ENCODE results near the gene PSMB11. TPM values are rescaled to one million over a fixed set of nuclear protein-coding genes. Genes with fewer than 3 reads are reported as not detected.
A peak's percentile ranks its signal among the peaks of the same experiment; 100 is the strongest.

Gene PSMB11
- total RNA-seq, 1 experiment from 2014 or later = not detected

GRCh38 chr14:23025151-23025814 lies 16.7 kb upstream of the PSMB11 start:
- H3K4me2 ChIP-seq (ENCODE audit: low read length) = no peak overlapping the region; the same call in 1 of the 2 replicates
- no peak overlapping the region for H3K4me3 ChIP-seq (replicated peaks in 1 of 2; ENCODE audit: low read depth in 1 of 2, low read length in 2 of 2)
- CTCF ChIA-PET = no interaction called here
- H3K4me1 ChIP-seq (ENCODE audit: control insufficient read depth in 1 of 2, insufficient read depth in 2 of 2, low read length in 2 of 2) = peaks cover 6 to 16% of the 10 kb centered on the region in 2 experiments; a peak in 3 of 4 replicates
- H3K27me3 ChIP-seq (ENCODE audit: insufficient read depth, low read length) = no peaks in the 10 kb centered on the region
- H3K79me2 ChIP-seq (ENCODE audit: insufficient read depth, low read length) = peaks cover 16% of the 10 kb centered on the region
- peaks cover 13 to 24% of the 10 kb centered on the region in 2 experiments for H3K36me3 ChIP-seq (ENCODE audit: control insufficient read depth in 1 of 2, insufficient read depth in 2 of 2, low read length in 2 of 2)
- TF ChIP-seq EZH2phosphoT487 (IDR thresholded peaks at IDR 0.05; ENCODE audit: borderline replicate concordance) = no peak
- no peak for TF ChIP-seq POLR2A (IDR thresholded peaks at IDR 0.05; ENCODE audit: borderline replicate concordance, extremely low read depth, insufficient read depth, insufficient read length)
- TF ChIP-seq CEBPB (IDR thresholded peaks at IDR 0.05; ENCODE audit: low read depth) = no peak
- TF ChIP-seq POLR2AphosphoS5 (IDR thresholded peaks at IDR 0.05; ENCODE audit: low read depth, low read length) = no peak
- no peak for TF ChIP-seq ZFX (IDR thresholded peaks at IDR 0.05)
- no peak for TF ChIP-seq ELF1 (IDR thresholded peaks at IDR 0.05; ENCODE audit: borderline replicate concordance, low read depth)
- TF ChIP-seq CBX3 (IDR thresholded peaks at IDR 0.05; ENCODE audit: low read depth) = no peak
- no peak for TF ChIP-seq EGR1 (IDR thresholded peaks at IDR 0.05; ENCODE audit: low read depth)
- no peak for TF ChIP-seq MAX (IDR thresholded peaks at IDR 0.05)
- no peak for TF ChIP-seq FOSL1 (IDR thresholded peaks at IDR 0.05; ENCODE audit: low read depth)
- no peak for TF ChIP-seq SP1 (IDR thresholded peaks at IDR 0.05; ENCODE audit: low read depth)
- TF ChIP-seq RAD21 (IDR thresholded peaks at IDR 0.05; ENCODE audit: low read depth) = no peak
- no peak for TF ChIP-seq EZH2 (IDR thresholded peaks at IDR 0.05)
- no peak for TF ChIP-seq CTCF (IDR thresholded peaks at IDR 0.05 in 2 of 3, conservative IDR thresholded peaks at IDR 0.05 in 1 of 3; ENCODE audit: borderline replicate concordance in 1 of 3, insufficient read depth in 1 of 3, low read depth in 2 of 3, low read length in 2 of 3)
- TF ChIP-seq SIN3A (IDR thresholded peaks at IDR 0.05; ENCODE audit: low read depth) = no peak
- no peak for TF ChIP-seq TCF7L2 (IDR thresholded peaks at IDR 0.05; ENCODE audit: borderline replicate concordance, extremely low read depth, insufficient read depth, insufficient read length)
- POLR2A ChIA-PET = no interaction called here
- H3K27ac ChIP-seq (ENCODE audit: low read depth, low read length) = no peak overlapping the region
- no peak overlapping the region for H2AFZ ChIP-seq (ENCODE audit: low read depth, low read length, poor library complexity, severe bottlenecking)
- DNase-seq (ENCODE audit: low read depth, low spot score) (no peak), ATAC-seq (peak; percentile 40)
- RAD21 ChIA-PET (ENCODE audit: low non-redundant PET in 1 of 2, low total read pairs in 2 of 2, uncharacterized antibody in 2 of 2, unreplicated experiment in 2 of 2) = no interaction called here
- H3K9me3 ChIP-seq (ENCODE audit: control insufficient read depth in 1 of 2, insufficient read depth in 1 of 2, low read depth in 1 of 2, low read length in 2 of 2) = no peaks in the 10 kb centered on the region
- no peaks in the 10 kb centered on the region for H3K9me2 ChIP-seq (ENCODE audit: insufficient read depth)
- no TSS peak for BruUV-seq (replicated peaks)
- intact Hi-C loops (cut with micrococcal nuclease) = no loop called here
- no peaks in the 10 kb centered on the region for H4K20me1 ChIP-seq (ENCODE audit: insufficient read depth)
- no peak overlapping the region for H3K9ac ChIP-seq (ENCODE audit: low read length)
